ENCODE results near the gene NTN1.

DNA sequence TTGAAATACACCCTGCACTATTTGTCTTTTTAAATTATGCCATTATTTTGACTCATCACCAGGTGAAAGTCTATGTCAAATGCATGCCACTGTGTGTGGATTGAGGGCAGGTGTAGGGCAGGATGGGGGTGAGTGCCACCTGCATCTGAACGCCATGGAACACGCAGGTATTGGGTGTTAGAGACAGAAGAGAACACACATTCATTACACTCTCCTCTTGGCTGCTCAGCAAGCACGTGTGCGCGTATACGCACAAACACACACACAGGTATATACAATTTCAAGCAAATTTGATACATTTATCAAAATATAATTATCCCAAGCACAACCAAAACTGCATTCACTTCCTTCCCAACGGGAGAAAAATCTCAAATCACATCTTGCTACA is 268.9 kb downstream of the NTN1 start:
- TF ChIP-seq, protein P1, sequence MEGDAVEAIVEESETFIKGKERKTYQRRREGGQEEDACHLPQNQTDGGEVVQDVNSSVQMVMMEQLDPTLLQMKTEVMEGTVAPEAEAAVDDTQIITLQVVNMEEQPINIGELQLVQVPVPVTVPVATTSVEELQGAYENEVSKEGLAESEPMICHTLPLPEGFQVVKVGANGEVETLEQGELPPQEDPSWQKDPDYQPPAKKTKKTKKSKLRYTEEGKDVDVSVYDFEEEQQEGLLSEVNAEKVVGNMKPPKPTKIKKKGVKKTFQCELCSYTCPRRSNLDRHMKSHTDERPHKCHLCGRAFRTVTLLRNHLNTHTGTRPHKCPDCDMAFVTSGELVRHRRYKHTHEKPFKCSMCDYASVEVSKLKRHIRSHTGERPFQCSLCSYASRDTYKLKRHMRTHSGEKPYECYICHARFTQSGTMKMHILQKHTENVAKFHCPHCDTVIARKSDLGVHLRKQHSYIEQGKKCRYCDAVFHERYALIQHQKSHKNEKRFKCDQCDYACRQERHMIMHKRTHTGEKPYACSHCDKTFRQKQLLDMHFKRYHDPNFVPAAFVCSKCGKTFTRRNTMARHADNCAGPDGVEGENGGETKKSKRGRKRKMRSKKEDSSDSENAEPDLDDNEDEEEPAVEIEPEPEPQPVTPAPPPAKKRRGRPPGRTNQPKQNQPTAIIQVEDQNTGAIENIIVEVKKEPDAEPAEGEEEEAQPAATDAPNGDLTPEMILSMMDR (IDR thresholded peaks at IDR 0.05), result no peak
- TF ChIP-seq POLR2A (IDR thresholded peaks at IDR 0.05), result no peak

Measured in testis (tissue), 2 donors.